ENCODE data around the gene NASP.
"Not testable (repeated sequence)": the region's sequence is repeated elsewhere in the genome, so short reads cannot be mapped to it uniquely, and the experiment has no call there.

The NASP gene

DNA sequence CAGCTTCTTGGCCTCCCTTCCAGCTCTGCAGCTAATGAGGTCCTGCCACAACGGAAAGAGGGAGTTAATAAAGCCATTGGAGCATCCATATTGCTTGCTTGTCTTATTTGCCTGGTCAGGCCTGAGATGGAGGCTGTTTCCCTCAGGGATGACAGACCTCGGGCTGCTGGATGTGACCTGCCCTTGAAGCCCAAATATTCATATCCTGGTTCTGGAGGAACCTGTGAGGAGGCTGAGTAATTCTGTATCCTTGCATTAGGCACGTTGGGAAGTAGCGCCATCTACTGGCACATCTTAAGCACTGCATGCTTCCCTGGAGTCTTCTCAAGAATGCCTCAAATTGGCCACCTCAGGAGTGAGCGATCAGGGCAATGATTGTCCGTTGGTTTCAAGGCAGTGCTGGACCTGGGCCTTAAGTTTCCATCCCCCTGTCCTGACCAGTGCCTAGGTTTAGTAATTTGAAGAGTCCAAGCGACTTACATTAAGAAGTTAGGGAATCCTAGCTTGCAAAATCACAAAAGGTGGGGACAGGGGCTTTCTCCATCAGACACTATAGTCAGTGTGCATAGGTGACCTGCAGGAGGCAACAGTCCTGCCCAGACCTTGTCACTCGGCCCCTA, 13.8 kb upstream of the NASP start:
- DNase-seq (ENCODE audit: low spot score): peak; percentile 69

DNA sequence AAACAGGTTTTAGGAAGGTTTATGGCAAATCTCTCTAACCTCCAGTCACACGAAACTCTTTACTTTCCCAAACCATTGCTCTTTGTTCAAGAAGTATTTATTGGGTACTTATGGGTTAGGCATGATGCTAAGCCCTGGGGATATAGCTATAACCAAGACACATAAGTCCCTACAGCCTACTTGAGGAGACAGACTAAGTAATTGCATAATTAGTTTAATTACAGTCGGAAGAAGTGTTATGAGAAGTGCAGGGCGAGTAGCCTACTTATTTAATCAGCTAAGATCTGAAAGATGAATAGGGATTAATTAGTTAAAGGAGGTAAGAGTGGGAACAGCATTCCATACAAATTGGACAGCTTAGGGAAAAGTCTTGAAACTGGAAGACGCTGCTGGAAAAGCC, 13.2 kb upstream of the NASP start:
- no peak for DNase-seq (ENCODE audit: low spot score)

DNA sequence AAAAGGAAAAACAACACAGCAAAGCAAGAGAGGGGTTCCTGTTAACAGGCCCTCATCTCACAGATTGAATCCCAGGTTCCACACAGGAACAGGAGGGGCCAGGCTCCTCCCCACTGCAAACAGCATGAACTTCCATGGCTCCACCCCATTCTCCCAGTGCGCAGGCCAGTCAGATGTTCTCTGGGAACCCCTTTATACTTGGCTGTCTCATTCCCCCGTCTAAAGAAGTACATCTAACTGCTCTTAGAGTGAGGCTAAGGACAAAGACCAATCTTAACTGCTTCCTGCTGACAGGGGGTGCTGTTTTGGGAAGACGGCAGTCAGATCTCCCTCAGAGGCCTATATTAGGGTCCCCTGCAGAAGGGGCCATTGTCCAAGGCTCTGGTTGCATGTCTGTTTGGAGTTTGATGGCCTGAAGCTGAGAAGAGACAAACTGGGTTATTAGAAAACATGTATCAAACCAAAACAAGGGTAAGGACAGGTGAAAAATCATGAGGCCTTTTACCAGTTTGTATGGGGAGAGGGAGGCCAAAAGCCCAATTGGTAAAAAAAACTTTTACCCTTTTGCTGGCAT, 10.5 kb upstream of the NASP start:
- DNase-seq (ENCODE audit: low spot score): no peak

DNA sequence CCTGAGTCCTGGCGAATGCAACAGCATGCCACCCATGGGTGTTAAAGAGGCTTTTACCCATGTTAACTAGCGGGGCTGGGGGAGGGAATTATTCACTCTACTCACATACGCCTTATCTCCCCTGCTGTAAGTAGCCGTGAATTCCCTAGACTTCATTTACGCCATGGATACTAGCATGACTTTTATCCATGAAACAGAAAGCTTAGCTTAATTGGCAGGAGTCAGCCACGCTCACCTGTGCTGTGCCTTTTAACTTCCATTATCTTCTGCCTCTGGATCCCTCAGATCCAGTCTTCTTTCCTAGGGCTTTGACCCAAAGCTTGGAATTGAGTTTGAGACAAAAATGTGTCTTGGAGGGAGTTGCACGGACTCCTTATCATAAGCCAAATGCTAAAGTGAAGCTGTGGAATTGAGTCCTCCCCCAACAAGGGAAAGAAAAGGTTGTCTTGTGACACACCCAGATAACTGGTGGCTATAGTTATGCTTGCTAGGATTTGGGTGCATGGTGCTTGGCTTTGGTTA, 9.7 kb upstream of the NASP start:
- DNase-seq (ENCODE audit: low spot score): no peak

DNA sequence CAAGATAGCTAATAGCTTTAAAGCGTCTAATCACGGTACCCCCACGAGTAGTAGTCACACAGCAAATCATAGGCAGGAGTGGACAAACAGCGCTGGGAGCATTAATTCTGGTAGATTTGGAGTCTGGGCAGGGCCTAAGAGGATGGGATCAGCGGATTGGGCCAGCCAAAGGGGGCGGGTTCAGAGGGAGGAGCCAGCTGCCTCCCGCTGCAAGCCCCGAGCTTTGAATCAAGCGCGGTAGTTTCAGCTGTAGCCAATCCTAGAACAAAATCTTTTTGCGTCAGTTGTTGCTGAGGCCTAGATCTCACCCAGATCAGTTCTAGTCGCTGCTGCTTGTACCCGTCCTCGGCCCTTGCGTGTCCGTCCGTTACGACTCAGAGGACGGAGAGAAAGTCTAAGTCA, 576 bp upstream of the NASP start:
- peak; percentile 97 for DNase-seq (ENCODE audit: low spot score)

DNA sequence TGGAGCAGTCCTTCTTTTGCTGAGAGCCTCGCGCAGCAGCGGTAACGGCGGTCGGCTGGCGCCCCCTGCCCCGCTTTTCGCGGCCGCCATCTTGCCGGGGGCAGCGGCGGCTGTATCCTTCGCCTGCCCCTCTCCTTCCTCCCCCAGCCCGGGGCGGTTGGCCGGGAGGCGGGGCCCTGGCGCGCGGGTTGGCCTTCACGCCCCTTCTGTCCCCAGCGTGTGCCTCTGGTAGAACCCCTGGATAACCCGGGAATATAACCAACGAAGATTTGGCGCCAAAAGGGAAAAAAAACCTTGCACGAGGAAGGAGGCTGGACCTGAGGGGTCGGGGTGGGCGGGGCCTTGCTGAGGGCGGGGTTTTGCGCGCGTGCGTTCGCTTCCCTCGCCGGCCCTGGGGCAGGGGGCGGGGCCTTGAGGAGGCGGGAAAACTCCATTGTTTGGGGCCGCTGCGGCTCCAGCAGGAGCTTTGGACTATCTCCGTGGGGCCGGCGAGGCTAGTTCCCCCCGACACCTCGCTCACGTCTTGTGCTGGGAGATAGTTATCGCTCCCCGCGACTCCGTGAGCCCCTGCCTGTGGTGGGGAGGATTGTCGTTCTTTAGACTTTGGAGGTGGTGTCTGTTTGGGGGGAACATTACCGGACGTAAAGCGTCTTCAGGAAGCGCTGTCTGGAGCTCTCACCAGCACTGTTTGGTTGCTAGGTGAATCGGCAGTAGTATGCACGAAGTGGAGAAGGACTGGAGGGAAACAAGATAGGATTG, 689 bp downstream of the NASP start:
- DNase-seq (ENCODE audit: low spot score): peak; percentile 88

DNA sequence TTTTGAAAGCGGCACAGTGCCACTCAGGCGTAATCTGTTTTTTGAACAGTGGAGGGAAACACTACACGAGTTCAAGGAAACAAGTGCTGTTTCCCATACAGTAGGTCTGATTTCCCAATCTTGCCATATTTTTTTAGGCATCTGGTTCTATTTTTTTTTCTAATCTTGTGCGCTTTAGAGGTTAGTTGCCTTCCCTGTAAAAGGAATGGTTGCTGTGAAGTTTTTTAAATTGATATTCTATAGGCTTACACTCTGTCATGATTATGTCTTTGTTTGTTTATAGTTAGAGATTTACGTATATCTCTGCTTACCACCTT, 1.2 kb downstream of the NASP start:
- no peak for DNase-seq (ENCODE audit: low spot score)

DNA sequence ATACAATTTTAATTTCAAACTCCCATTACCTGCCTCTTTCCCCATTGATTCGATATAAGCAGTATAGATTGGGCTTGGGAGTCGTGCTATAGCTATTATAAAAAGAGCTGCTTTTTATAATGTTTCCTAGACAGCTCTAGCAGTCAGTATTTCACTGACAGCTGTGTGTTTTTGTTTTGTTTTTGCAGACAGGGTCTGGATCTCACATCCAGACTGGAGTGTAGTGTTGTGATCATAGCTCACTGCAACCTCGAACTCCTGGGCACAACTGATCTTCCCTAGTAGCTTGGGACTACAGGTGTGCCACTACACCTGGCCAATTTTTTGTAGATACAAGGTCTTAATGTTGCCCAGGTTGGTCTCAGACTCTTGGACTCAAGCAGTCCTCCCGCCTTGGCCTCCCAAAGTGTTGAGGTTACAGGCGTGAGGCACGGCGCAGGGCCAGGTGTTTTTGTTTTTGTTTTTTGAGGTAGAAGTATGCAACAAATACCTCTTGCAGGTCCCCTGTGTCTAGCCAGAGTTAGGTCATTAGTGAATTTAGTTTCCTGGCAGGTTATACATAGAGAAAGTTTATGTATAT, 1.7 kb downstream of the NASP start:
- DNase-seq (ENCODE audit: low spot score): no peak

DNA sequence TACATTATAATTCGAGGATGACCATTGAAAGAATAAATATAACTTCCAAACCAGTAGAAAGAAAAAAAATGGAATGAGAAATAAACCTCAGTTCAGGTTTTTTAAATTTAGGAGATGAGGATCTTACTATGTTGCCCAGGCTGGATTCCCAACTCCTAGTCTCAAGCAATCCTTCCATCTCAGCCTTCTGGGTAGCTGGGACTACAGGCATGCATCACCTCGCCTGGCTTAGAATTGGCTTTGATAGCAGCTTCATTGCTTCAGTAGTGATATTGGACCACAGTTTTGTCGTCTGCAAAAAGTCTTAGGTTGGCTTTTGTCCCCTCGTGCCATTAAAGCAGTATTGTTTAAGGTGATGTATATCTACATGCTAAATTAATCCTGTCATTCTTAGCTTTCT, 2.9 kb downstream of the NASP start:
- no peak for DNase-seq (ENCODE audit: low spot score)

DNA sequence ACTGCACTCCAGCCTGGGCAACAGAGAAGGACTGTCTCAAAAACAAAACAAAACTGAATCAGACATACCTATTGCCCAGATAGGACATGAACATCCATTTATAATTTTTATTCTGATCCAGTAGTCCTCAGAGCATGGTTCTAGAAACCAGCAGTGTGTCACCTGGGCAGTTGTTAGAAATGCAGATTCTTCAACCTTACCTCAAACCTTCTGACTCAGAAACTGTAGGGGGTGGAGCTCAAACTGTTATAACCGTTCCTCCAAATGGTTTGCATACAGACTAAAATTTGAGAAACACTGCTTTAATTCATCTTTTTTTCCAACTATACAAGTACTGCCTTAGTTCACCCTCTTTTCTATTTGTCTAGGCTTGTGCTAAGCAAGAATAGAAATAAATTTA, 6.0 kb downstream of the NASP start:
- DNase-seq (ENCODE audit: low spot score): no peak

DNA sequence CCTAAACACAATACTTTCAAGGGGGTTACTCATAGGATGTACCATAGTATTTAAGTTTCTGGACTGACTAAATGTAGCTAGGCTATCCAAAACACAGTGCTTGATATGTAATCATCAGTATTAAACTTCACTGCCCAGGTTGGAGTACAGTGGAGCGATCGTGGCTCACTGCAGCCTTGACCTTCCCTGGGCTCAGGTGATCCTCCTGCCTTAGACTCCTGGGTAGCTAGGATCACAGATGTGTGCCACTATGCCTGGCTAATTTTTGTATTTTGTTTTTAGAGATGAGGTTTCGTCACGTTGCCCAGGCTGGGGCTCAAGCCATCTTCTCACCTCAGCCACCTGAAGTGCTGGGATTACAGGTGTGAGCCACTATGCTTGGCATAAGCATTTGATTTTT, 10.6 kb downstream of the NASP start:
- no peak for DNase-seq (ENCODE audit: low spot score)

DNA sequence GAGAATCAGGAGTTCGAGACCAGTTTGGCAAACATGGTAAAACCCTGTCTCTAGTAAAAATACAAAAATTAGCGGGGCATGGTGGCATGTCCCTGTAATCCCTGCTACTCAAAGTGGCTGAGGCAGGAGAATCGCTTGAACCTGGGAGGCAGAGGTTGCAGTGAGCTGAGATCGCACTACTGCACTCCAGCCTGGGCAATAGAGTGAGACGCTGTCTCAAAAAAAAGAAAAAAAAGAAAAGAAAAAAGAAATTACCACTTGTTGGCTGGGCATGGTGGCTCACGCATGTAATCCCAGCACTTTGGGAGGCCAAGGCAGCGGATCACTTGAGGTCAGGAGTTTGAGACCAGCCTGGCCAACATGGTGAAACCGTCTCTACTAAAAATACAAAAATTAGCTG, 12.9 kb downstream of the NASP start:
- not testable (repeated sequence) for DNase-seq (ENCODE audit: low spot score)

DNA sequence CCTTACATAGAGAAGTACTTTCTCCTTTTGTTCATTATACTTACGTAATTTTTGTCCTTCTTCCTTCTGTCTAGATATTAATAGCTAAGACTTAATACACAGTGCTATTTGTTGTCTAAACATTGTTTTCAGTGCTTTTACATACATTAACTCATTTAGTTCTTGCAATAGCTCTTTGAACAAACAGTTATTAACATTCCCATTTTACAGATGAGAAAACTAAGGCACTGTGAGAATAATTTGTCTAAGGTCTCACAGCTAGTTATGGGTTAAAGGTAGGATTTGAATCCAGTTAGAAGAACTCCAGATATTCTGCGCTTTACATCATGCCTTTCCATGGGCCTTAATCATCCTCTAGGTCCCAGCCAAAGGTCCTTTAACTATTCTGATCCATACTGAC, 20.4 kb downstream of the NASP start:
- no peak for DNase-seq (ENCODE audit: low spot score)

DNA sequence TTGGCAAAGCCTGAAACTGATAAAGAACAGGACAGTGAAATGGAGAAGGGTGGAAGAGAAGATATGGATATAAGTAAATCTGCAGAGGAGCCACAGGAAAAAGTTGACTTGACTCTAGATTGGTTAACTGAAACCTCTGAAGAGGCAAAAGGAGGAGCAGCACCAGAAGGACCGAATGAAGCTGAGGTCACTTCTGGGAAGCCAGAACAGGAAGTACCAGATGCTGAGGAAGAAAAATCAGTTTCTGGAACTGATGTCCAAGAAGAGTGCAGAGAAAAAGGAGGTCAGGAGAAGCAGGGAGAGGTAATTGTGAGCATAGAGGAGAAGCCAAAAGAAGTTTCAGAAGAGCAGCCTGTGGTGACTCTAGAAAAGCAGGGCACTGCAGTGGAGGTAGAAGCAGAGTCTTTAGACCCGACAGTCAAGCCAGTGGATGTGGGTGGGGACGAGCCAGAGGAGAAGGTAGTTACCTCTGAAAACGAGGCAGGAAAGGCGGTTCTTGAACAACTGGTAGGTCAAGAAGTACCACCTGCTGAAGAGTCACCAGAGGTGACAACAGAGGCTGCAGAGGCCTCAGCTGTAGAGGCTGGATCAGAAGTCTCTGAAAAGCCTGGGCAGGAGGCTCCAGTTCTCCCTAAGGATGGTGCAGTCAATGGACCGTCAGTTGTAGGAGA, 23.7 kb downstream of the NASP start:
- DNase-seq (ENCODE audit: low spot score): no peak

DNA sequence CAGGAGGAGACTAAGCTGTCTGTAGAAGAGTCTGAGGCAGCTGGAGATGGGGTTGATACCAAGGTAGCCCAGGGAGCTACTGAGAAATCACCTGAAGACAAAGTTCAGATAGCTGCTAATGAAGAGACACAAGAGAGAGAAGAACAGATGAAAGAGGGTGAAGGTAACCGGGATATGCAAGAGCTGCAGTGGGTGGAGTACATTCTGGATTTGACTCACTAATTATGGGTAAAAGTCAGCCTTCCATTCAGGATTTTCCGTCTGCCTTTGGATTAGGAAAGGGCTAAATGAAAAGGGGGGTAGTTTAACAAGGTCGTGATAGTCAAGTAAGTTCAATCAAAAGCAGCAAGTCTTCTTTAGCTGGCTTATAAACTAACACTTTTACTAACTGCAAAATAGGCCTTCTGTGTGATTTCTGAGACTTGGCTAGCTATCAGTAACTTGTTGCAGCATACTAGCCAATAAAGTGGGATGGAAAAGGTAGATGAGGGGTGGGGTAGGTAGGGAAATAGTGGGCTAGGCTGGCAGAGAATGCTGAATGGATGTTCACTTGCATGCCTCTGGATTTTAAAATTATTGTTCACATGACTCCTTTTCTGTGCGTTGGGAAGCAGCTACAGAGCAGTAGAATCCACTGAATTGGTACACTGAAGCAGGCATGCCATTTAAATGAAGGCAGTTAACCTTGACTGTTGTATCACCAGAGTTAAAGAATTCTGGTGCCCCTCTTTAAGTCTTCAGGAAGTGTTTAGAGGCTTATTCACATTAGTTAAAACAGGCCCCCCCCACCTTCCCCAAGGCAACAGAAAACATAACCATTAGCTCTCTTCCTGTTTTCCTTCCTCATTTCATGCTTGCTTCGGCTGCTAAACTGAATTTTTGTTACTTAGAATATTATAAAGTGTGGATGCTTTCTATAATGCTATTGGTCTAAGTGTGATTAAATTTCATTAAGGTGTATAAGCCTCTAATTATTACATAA, 24.6 kb downstream of the NASP start:
- DNase-seq (ENCODE audit: low spot score): no peak

DNA sequence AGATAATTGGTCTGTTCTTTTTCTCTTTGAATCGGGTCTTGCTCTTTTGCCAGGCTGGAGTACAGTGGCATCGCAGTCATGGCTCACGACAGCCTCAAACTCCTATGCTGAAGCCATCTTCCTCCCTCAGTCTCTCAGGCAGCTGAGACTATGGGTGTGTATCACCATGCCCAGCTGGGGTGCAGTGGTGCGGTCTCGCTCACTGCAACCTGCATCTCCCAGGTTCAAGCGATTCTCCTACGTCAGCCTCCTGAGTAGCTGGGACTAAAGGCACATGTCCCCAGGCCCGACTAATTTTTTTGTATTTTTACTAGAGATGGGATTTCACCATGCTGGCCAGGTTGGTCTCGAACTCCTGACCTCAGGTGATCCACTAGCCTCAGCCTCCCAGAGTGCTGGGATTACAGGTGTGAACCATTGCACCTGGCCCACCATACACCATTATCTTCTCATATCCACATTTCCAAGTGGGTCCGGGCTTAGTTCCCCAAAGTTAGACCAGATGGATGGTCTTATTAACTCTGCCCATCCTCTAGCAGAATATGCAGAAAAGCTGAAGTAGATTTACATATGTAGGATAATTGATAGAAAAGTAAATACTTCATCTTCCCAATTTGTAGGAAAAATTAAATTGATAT, 26.9 kb downstream of the NASP start:
- no peak for DNase-seq (ENCODE audit: low spot score)

DNA sequence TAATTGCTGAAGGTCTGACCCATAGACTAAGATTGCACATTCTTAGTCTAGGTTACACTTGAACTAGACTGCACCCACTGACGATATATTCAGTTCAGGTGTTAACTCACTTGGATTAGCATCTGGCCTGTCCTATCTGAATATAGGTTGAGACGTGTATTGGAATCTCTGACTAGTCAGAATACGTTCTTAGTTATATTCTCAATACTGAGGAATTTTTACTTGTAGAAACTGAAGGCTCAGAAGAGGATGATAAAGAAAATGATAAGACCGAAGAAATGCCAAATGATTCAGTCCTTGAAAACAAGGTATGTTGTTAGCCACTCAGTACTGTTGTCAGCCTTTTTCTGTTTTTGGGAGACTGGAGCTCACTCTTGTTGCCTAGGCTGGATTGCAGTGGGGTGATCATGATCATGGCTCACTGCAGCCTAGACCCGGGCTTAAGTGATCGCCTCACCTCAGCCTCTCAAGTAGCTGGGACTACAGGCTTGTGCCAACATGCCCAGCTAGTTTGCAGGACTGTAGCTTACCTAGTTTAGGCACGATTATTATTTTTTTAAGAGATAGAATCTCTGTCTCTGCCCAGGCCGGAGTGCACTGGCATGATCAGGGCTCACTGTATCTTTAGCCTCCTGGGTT, 29.2 kb downstream of the NASP start:
- DNase-seq (ENCODE audit: low spot score): no peak

DNA sequence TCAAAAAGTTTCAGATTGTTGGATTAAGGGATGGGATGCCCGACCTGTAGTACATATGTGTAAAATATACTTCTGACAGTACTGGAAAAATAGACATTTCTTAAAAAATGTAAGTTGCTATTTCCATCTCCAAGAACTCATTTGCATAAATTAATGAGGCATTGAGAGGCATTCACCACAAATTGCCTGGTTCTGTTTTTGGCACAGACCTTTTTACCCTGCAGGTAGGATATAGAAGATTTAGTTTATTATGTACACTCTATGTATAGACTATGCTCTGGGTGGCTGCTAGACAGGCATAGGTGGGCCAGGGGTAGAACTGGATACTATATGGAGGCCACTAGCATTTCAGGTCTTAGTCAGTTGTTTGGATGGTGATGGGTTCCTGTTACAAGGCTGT, 32.0 kb downstream of the NASP start:
- DNase-seq (ENCODE audit: low spot score): no peak

DNA sequence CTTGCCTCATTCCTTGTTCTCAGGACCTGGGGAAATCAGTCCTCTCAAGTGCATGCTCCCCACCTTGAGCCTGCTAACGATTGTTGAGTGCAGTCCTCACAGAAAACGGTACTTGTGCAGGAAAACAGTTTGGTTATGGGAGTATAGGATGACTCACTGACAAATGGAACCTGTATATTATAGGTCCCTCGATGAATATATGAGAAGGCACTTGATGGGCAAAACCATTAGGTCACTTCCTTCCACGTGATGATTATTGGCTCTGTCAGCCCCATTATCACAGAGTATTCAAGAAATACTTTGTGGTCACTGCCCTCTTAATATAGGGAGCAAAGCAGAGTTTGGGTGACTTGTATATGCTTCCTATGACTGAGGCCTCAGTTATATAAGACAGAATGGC, 33.8 kb downstream of the NASP start:
- DNase-seq (ENCODE audit: low spot score): no peak

DNA sequence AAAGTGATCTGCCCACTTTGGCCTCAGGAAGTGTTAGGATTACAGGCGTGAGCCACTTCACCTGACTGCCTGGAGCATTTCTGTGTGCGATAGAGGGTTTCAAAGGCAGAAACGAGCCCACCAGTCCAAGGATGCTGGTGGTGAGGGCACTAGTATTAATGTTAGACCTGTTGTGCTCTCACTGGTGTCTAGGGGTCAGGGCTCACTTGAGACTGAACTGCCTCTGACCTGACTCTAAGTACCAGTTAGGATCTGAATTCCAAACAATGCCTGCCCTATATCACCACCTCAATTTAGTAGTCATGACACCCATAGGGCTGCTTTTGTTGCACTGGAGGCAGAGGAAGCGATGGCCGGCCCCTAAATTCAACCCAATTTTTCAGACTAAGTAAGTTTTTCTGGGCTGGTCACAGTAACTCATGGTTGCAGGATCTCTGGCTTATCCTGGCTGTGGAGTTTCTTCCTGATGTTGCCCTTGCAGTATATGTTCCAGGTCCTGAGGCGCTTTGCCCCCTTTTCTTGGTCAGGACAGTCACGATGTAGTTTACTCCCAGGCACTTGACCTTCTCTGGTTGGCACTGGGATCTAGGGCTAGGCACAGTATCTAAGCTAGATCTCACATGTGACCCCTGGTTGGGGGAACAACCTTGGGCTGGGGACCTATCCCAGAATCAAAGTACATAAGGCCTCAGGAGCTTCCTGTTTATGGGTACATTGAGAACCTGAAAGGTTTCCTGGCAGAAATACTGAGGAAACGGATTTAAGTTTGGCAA, 35.5 kb downstream of the NASP start:
- DNase-seq (ENCODE audit: low spot score): no peak

Data from putamen (tissue), 1 donor.